NB4 (cell line): ENCODE measurements around the gene CXCR4.
A peak's percentile ranks its signal among the peaks of the same experiment; 100 is the strongest.

ENCODE experiments used
- DNase-seq: peaks from one replicate; pipeline ENCODE4 v3.0.0; 2010; ENCODE audit warnings: low read depth
- H3K4me3 ChIP-seq: one replicate; pipeline ENCODE4 v1.5.1; 2011; ENCODE audit warnings: mild to moderate bottlenecking, low read depth, low read length, moderate library complexity
- CTCF ChIP-seq: IDR thresholded peaks from one replicate; pipeline ENCODE4 v1.5.1; 2012; ENCODE audit warnings: low read depth, low read length
- MAX ChIP-seq: IDR thresholded peaks from 2 replicates; pipeline ENCODE4 v1.6.1; 2011; ENCODE audit warnings: low read depth, low read length
- MYC ChIP-seq: IDR thresholded peaks from 2 replicates; pipeline ENCODE4 v1.6.1; 2011; ENCODE audit warnings: low read depth, low read length
- POLR2A ChIP-seq: IDR thresholded peaks from 2 replicates; pipeline ENCODE4 v1.6.1; 2011; ENCODE audit warnings: mild to moderate bottlenecking; ENCODE audit not compliant: insufficient read length; ENCODE audit errors: extremely low read depth

Gene CXCR4

GRCh38 chr2:136118819-136119716 lies 1.1 kb upstream of the CXCR4 start:
- no peak for TF ChIP-seq POLR2A
- peak; percentile 14; the same call in 1 of the 2 replicates for TF ChIP-seq MYC
- no peak for TF ChIP-seq MAX
- no peak for TF ChIP-seq CTCF
- DNase-seq: peak; percentile 85
- peak overlapping the region; percentile 69 for H3K4me3 ChIP-seq

- peak overlapping the region; percentile 91 for H3K4me3 ChIP-seq
- no peak for TF ChIP-seq POLR2A
- TF ChIP-seq MAX: peak; percentile 31
- no peak for TF ChIP-seq CTCF
- peak; percentile 28; the same call in 1 of the 2 replicates for TF ChIP-seq MYC
- peak; percentile 80 for DNase-seq
Observed at GRCh38 chr2:136117391-136117841, 533 bp downstream of the CXCR4 start.

GRCh38 chr2:136116813-136117390 lies 1.0 kb downstream of the CXCR4 start:
- TF ChIP-seq MAX (no peak), CTCF (no peak), POLR2A (peak; percentile 26), MYC (no peak)
- peak; percentile 77 for DNase-seq
- peak overlapping the region; percentile 91 for H3K4me3 ChIP-seq

GRCh38 chr2:136116151-136116812 lies 1.7 kb downstream of the CXCR4 start:
- DNase-seq: peak; percentile 93
- peak; percentile 51; the same call in 1 of the 2 replicates for TF ChIP-seq MAX
- no peak for TF ChIP-seq MYC
- peak overlapping the region; percentile 91 for H3K4me3 ChIP-seq

- TF ChIP-seq MAX (no peak), CTCF (no peak), POLR2A (no peak), MYC (no peak)
- peak overlapping the region; percentile 91 for H3K4me3 ChIP-seq
- DNase-seq: no peak
Observed at GRCh38 chr2:136115183-136115761, 2.7 kb downstream of the CXCR4 start.
